ENCODE results near the gene NCMAP.

NCMAP gene

GRCh38 chr1:24570265-24571125 lies 14.6 kb downstream of the NCMAP start:
- DNase-seq (ENCODE audit: low read depth): no peak

- no peak for DNase-seq (ENCODE audit: low read depth)
These were observed 16.4 kb downstream of the NCMAP start for GRCh38 chr1:24572301-24572700.

- no peak for DNase-seq (ENCODE audit: low read depth)
These were observed 20.2 kb downstream of the NCMAP start for GRCh38 chr1:24575905-24576587.

- DNase-seq (ENCODE audit: low read depth): no peak
These were observed 23.0 kb downstream of the NCMAP start for GRCh38 chr1:24578846-24579245.

- DNase-seq (ENCODE audit: low read depth): no peak
These were observed 24.9 kb downstream of the NCMAP start for GRCh38 chr1:24580756-24581155.

GRCh38 chr1:24584171-24584647 lies 28.3 kb downstream of the NCMAP start:
- DNase-seq (ENCODE audit: low read depth): no peak

- no peak for DNase-seq (ENCODE audit: low read depth)
These were observed 30.2 kb downstream of the NCMAP start for GRCh38 chr1:24586119-24586518.

GRCh38 chr1:24586970-24587820 lies 31.3 kb downstream of the NCMAP start:
- DNase-seq (ENCODE audit: low read depth): peak; percentile 11

GRCh38 chr1:24588573-24588972 lies 32.7 kb downstream of the NCMAP start:
- DNase-seq (ENCODE audit: low read depth): no peak

GRCh38 chr1:24589200-24589599 lies 33.3 kb downstream of the NCMAP start:
- DNase-seq (ENCODE audit: low read depth): no peak

- DNase-seq (ENCODE audit: low read depth): no peak
These were observed 35.9 kb downstream of the NCMAP start for GRCh38 chr1:24591781-24592180.

GRCh38 chr1:24594328-24594598 lies 38.4 kb downstream of the NCMAP start:
- DNase-seq (ENCODE audit: low read depth): no peak

GRCh38 chr1:24596401-24596880 lies 40.6 kb downstream of the NCMAP start:
- no peak for DNase-seq (ENCODE audit: low read depth)

- no peak for DNase-seq (ENCODE audit: low read depth)
These were observed 43.4 kb downstream of the NCMAP start for GRCh38 chr1:24599265-24599664.

- no peak for DNase-seq (ENCODE audit: low read depth)
These were observed 44.7 kb downstream of the NCMAP start for GRCh38 chr1:24600551-24600950.

- no peak for DNase-seq (ENCODE audit: low read depth)
These were observed 49.8 kb downstream of the NCMAP start for GRCh38 chr1:24605534-24606295.

- no peak for DNase-seq (ENCODE audit: low read depth)
These were observed 50.4 kb downstream of the NCMAP start for GRCh38 chr1:24606296-24606605.

GRCh38 chr1:24606621-24607020 lies 50.7 kb downstream of the NCMAP start:
- no peak for DNase-seq (ENCODE audit: low read depth)

- no peak for DNase-seq (ENCODE audit: low read depth)
These were observed 54.1 kb downstream of the NCMAP start for GRCh38 chr1:24609949-24610517.

- no peak for DNase-seq (ENCODE audit: low read depth)
These were observed 63.5 kb downstream of the NCMAP start for GRCh38 chr1:24619376-24619775.

- DNase-seq (ENCODE audit: low read depth): no peak
These were observed 64.8 kb downstream of the NCMAP start for GRCh38 chr1:24620678-24621077.

GRCh38 chr1:24621121-24621520 lies 65.2 kb downstream of the NCMAP start:
- no peak for DNase-seq (ENCODE audit: low read depth)

Measured in activated T-helper 1 cell treated with Interleukin-2 at 50 U/mL for 16 hours (primary cell).